ENCODE data around the gene PSMB1. TPM values are rescaled to one million over a fixed set of nuclear protein-coding genes. Genes with fewer than 3 reads are reported as not detected.
A peak's percentile ranks its signal among the peaks of the same experiment; 100 is the strongest.

Gene PSMB1
- total RNA-seq, 6 donors from 2014 or later, result 63.9 to 203 (median 124) TPM

- no peak overlapping the region for H3K27ac ChIP-seq
- no peaks in the 10 kb centered on the region for H3K27me3 ChIP-seq
- DNase-seq (no peak), ATAC-seq (ENCODE audit: low FRiP score in 2 of 2) (no peak)
- peaks cover 0 to 5% (median 0%) of the 10 kb centered on the region in 4 donors for H3K9me3 ChIP-seq
- no peaks in the 10 kb centered on the region for H3K36me3 ChIP-seq
- TF ChIP-seq EP300 (IDR thresholded peaks at IDR 0.05) (no peak), POLR2AphosphoS5 (IDR thresholded peaks at IDR 0.05) (no peak), POLR2A (IDR thresholded peaks at IDR 0.05) (no peak)
- TF ChIP-seq, protein P1, sequence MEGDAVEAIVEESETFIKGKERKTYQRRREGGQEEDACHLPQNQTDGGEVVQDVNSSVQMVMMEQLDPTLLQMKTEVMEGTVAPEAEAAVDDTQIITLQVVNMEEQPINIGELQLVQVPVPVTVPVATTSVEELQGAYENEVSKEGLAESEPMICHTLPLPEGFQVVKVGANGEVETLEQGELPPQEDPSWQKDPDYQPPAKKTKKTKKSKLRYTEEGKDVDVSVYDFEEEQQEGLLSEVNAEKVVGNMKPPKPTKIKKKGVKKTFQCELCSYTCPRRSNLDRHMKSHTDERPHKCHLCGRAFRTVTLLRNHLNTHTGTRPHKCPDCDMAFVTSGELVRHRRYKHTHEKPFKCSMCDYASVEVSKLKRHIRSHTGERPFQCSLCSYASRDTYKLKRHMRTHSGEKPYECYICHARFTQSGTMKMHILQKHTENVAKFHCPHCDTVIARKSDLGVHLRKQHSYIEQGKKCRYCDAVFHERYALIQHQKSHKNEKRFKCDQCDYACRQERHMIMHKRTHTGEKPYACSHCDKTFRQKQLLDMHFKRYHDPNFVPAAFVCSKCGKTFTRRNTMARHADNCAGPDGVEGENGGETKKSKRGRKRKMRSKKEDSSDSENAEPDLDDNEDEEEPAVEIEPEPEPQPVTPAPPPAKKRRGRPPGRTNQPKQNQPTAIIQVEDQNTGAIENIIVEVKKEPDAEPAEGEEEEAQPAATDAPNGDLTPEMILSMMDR (IDR thresholded peaks at IDR 0.05), result no peak
- H3K4me3 ChIP-seq, result no peak overlapping the region
- WGBS, 2 donors, result 33 to 41% methylated on average over 4 of the region's 4 CpGs
- H3K4me1 ChIP-seq, result no peaks in the 10 kb centered on the region
Observed at GRCh38 chr6:170497841-170498301, 55.2 kb downstream of the PSMB1 start.

DNA sequence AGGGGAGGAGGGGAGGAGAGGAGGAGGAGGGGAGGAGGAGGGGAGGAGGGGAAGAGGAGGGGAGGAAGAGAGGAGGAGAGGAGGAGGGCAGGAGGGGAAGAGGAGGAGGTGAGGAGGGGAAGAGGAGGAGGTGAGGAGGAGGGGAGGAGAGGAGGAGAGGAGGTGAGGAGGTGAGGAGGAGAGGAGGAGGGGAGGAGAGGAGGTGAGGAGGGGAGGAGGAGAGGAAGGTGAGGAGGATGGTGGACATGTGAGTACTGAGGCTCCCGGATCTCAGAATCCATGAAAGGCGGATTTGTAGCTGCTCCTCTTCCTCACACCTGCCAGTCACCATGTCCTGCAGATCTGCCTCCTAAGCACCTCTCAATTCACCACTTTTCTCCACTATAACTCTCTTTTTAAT, 59.8 kb downstream of the PSMB1 start:
- WGBS, 2 donors, result 89 to 95% methylated on average over 2 of the region's 2 CpGs
- Histone ChIP-seq H3K36me3 (no peaks in the 10 kb centered on the region), H3K4me1 (no peaks in the 10 kb centered on the region), H3K9me3 (no peaks in the 10 kb centered on the region), H3K27ac (no peak overlapping the region), H3K27me3 (no peaks in the 10 kb centered on the region), H3K4me3 (no peak overlapping the region)
- no peak for DNase-seq
- TF ChIP-seq, protein P1 (IDR thresholded peaks at IDR 0.05), result no peak
- TF ChIP-seq EP300 (IDR thresholded peaks at IDR 0.05), result no peak
- no peak for TF ChIP-seq POLR2A (IDR thresholded peaks at IDR 0.05)
- no peak for TF ChIP-seq POLR2AphosphoS5 (IDR thresholded peaks at IDR 0.05)
- no peak for ATAC-seq (ENCODE audit: low FRiP score in 2 of 2)

DNA sequence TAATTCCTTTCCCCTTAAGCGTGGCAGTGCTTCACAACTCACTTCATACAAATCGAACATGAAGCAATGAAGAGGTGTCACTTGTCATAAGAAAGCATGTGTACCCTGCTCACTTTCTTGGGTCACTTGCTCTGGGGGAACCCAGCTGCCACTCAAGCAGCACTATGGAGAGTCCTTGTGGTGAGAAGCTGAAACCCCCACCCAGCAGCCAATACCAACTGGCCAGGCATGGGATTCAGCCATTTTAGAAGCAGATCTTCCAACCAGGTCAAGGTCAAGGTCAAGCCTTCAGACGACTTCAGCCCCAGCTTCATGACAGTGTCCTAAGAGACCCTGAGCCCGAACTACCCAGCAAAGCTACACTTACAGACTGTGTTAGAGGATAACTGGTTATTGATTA, 62.8 kb downstream of the PSMB1 start:
- no peak overlapping the region for H3K27ac ChIP-seq
- H3K27me3 ChIP-seq, result no peaks in the 10 kb centered on the region
- no peaks in the 10 kb centered on the region for H3K4me1 ChIP-seq
- 74 to 79% methylated on average over 4 of the region's 4 CpGs for WGBS, 2 donors
- DNase-seq, result no peak
- H3K4me3 ChIP-seq, result no peak overlapping the region
- TF ChIP-seq EP300 (IDR thresholded peaks at IDR 0.05), result no peak
- no peak for TF ChIP-seq POLR2AphosphoS5 (IDR thresholded peaks at IDR 0.05)
- TF ChIP-seq POLR2A (IDR thresholded peaks at IDR 0.05), result no peak
- TF ChIP-seq, protein P1 (IDR thresholded peaks at IDR 0.05), result no peak
- H3K36me3 ChIP-seq, result no peaks in the 10 kb centered on the region
- no peak for ATAC-seq (ENCODE audit: low FRiP score in 2 of 2)
- no peaks in the 10 kb centered on the region for H3K9me3 ChIP-seq

GRCh38 chr6:170489836-170490235, 63.3 kb downstream of the PSMB1 start:
- TF ChIP-seq EP300 (IDR thresholded peaks at IDR 0.05) (no peak), POLR2A (IDR thresholded peaks at IDR 0.05) (no peak), POLR2AphosphoS5 (IDR thresholded peaks at IDR 0.05) (no peak)
- TF ChIP-seq, protein P1 (IDR thresholded peaks at IDR 0.05), result no peak
- Histone ChIP-seq H3K4me1 (no peaks in the 10 kb centered on the region), H3K27ac (no peak overlapping the region), H3K36me3 (no peaks in the 10 kb centered on the region), H3K27me3 (no peaks in the 10 kb centered on the region), H3K9me3 (no peaks in the 10 kb centered on the region), H3K4me3 (no peak overlapping the region)
- 62 to 70% methylated on average over 3 of the region's 3 CpGs for WGBS, 2 donors
- DNase-seq (no peak), ATAC-seq (ENCODE audit: low FRiP score in 2 of 2) (peak in 1 of 2 donors; percentile 17)

DNA sequence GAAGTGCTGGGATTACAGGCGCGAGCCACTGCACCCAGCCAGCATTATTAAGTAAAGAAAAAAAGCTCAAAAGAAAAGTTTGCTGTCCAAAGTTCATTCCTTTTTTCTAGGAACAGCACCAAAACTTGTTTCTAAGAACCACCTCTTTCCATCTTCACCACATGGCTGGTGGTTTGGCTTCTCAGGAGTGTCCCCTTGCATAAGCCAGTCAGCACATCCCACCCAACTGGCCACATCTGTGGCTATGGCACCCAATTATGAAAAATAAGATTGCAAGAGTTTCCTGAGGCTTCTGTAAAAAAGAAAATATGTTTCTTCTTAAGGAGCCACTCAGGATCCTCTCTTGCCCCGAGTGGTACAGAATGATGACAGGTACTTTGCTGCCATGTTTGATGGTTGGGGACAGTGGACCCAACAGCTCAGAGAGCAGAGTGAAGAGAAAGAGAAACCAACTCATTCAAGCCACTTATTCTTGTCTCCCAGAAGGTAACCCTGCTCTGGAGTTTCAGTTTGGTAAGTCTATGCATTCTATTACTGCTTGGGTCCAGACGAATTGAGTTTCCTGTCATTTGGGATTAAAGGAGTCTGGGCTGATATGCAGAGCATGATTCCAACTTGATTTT, 65.3 kb downstream of the PSMB1 start:
- Histone ChIP-seq H3K36me3 (no peaks in the 10 kb centered on the region), H3K27me3 (no peaks in the 10 kb centered on the region), H3K4me3 (no peak overlapping the region), H3K9me3 (peaks cover 0 to 4% (median 0%) of the 10 kb centered on the region in 4 donors), H3K27ac (no peak overlapping the region), H3K4me1 (no peaks in the 10 kb centered on the region)
- TF ChIP-seq POLR2A (IDR thresholded peaks at IDR 0.05), result no peak
- TF ChIP-seq, protein P1 (IDR thresholded peaks at IDR 0.05), result no peak
- no peak for TF ChIP-seq EP300 (IDR thresholded peaks at IDR 0.05)
- no peak for TF ChIP-seq POLR2AphosphoS5 (IDR thresholded peaks at IDR 0.05)
- DNase-seq (no peak), ATAC-seq (ENCODE audit: low FRiP score in 2 of 2) (no peak)
- 76 to 86% methylated on average over 4 of the region's 4 CpGs for WGBS, 2 donors
